Lung (tissue), 12 donors: Measurements from ENCODE around the gene MTPN. TPM values are rescaled to one million over a fixed set of nuclear protein-coding genes. Genes with fewer than 3 reads are reported as not detected.

ENCODE experiments used
- ATAC-seq: fragments of 200-7000 bp; cut with Tn5 transposase; one replicate; pipeline ENCODE4 v1.9.1; 2020; ENCODE audit warnings: moderate number of reproducible peaks; ENCODE audit not compliant: insufficient read depth, low FRiP score
- DNase-seq, 3 donors: peaks; one replicate each; pipeline ENCODE4 v3.0.0-alpha.2; 2013 to 2017
- H3K27ac ChIP-seq, 2 donors: one replicate each; pipeline ENCODE4 v1.5.1; 2013; ENCODE audit warnings: mild to moderate bottlenecking in 2 of 2, moderate library complexity in 2 of 2, control low read depth in 1 of 2, inconsistent platforms in 1 of 2, low read depth in 1 of 2, low read length in 1 of 2
- H3K27me3 ChIP-seq, 3 donors: one replicate each; pipeline ENCODE4 v1.5.1; 2013; ENCODE audit warnings: low read length in 2 of 3; ENCODE audit not compliant: control insufficient read depth in 3 of 3, insufficient read depth in 3 of 3
- H3K36me3 ChIP-seq, 4 donors: one replicate each; pipeline ENCODE4 v1.5.1; 2013; ENCODE audit warnings: low read length in 4 of 4, mild to moderate bottlenecking in 1 of 4, moderate library complexity in 1 of 4; ENCODE audit not compliant: control insufficient read depth in 4 of 4, insufficient read depth in 4 of 4
- H3K4me1 ChIP-seq, 5 donors: one replicate each; pipeline ENCODE4 v1.5.1; 2013; ENCODE audit warnings: low read length in 5 of 5, mild to moderate bottlenecking in 2 of 5, moderate library complexity in 1 of 5; ENCODE audit not compliant: control insufficient read depth in 5 of 5, insufficient read depth in 5 of 5
- H3K4me3 ChIP-seq: one replicate; pipeline ENCODE4 v1.5.1; 2013; ENCODE audit warnings: mild to moderate bottlenecking, control low read depth, moderate library complexity
- H3K9ac ChIP-seq, 2 donors: one replicate each; pipeline ENCODE4 v1.5.1; 2013; ENCODE audit warnings: low read length in 2 of 2, control low read depth in 1 of 2; ENCODE audit not compliant: insufficient read depth in 1 of 2
- H3K9me3 ChIP-seq, 4 donors: one replicate each; pipeline ENCODE4 v1.5.1; 2013; ENCODE audit warnings: low read length in 3 of 4, mild to moderate bottlenecking in 1 of 4, moderate library complexity in 1 of 4; ENCODE audit not compliant: control insufficient read depth in 4 of 4, insufficient read depth in 3 of 4
- WGBS, 2 donors: extraction: QIAGEN DNeasy Blood & Tissue Kit; methylation state at CpG; one replicate each; pipeline ENCODE4 v1.1.7; 2013; 5-methylcytosine and 5-hydroxymethylcytosine counted together
- polyA plus RNA-seq, 2 donors: library from polyadenylated mRNA; stranded (reverse); fragments of 200-250 nt; gene quantifications; one replicate each; pipeline ENCODE4 v1.2.1, GENCODE V29; 2013
- total RNA-seq, 2 donors: library from RNA; depleted of rRNA in 1 of 2; stranded (reverse); fragments of >200 nt in 1 of 2; gene quantifications; one replicate each; pipeline ENCODE4 v1.2.1, GENCODE V29; 2014 to 2021
- TF ChIP-seq, protein P1 (sequence below): IDR thresholded peaks from 2 replicates; pipeline ENCODE4 v1.5.1; 2012; ENCODE audit warnings: mild to moderate bottlenecking; ENCODE audit errors: control extremely low read depth, extremely low read depth
- donor health status: control.
- donor health status: control.
- donor health status: Bipolar disorder and iron deficiency.
- donor health status: healthy.
- donor health status: DM: yes; HTN: yes; CAD: no.

The MTPN gene
- total and polyA plus RNA-seq, 4 donors, result 32.9 to 116 (median 105) TPM

DNA sequence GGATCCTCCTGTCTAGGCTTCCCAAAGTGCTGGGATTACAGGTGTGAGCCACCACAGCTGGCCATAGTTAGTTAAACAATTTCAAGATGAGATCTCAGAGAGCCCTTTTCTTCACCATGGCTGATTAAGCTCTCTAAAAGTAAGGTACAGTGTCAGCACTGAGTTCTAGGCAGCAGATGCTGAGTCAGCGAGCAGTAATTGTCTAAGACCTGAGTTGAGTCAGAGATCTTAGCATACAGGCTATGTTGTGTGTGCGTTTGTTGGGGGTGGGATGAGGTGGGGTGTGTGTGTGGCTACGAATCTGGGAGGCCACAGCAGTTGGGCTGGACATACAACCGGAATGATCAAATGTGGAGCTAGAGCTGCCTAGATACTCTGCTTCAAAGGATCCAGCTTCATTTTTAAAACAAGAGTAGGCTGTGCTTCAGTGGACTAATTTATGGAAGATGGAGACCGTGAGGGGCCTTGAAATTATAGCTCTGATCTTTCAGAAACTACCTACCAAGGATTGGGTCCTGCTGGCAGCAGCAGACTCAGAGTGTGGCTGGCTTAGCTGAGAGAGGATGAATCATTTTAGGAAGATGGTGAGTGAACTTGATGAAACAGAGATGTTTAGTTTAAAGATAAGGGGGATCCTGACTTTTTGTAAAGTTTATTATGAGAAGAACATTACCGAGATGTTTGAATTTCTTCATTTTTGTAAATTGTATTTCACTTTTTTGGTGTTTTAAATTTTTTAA, 17.5 kb upstream of the MTPN start:
- Histone ChIP-seq H3K27me3 (no peaks in the 10 kb centered on the region), H3K4me3 (no peak overlapping the region), H3K9ac (no peak overlapping the region), H3K4me1 (no peaks in the 10 kb centered on the region), H3K36me3 (no peaks in the 10 kb centered on the region), H3K9me3 (no peaks in the 10 kb centered on the region), H3K27ac (no peak overlapping the region)
- ATAC-seq, result no peak
- TF ChIP-seq, protein P1, sequence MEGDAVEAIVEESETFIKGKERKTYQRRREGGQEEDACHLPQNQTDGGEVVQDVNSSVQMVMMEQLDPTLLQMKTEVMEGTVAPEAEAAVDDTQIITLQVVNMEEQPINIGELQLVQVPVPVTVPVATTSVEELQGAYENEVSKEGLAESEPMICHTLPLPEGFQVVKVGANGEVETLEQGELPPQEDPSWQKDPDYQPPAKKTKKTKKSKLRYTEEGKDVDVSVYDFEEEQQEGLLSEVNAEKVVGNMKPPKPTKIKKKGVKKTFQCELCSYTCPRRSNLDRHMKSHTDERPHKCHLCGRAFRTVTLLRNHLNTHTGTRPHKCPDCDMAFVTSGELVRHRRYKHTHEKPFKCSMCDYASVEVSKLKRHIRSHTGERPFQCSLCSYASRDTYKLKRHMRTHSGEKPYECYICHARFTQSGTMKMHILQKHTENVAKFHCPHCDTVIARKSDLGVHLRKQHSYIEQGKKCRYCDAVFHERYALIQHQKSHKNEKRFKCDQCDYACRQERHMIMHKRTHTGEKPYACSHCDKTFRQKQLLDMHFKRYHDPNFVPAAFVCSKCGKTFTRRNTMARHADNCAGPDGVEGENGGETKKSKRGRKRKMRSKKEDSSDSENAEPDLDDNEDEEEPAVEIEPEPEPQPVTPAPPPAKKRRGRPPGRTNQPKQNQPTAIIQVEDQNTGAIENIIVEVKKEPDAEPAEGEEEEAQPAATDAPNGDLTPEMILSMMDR, result no peak
- 80 to 93% methylated on average over 6 of the region's 6 CpGs for WGBS, 2 donors
- no peak for DNase-seq

DNA sequence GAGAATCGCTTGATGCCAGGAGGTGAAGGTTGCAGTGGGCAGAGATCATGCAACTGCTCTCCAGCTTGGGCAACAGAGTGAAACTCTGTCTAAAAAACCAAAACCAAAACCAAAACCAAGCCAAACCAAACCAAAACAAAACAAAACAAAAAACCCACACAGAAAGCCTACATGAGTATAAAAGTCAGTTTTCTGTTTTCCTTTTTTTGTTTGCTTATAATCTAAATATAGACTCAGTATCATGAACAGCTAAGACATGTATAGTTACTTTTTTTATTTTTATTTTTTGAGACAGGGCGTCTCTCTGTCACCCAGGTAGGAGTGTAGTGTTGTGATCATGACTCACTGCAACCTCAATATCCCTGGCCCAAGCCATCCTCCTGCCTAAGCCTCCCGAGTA, 16.8 kb upstream of the MTPN start:
- Histone ChIP-seq H3K4me3 (no peak overlapping the region), H3K9ac (no peak overlapping the region), H3K27me3 (no peaks in the 10 kb centered on the region), H3K27ac (no peak overlapping the region), H3K36me3 (no peaks in the 10 kb centered on the region), H3K9me3 (no peaks in the 10 kb centered on the region), H3K4me1 (no peaks in the 10 kb centered on the region)
- 87 to 93% methylated on average over 3 of the region's 3 CpGs for WGBS, 2 donors
- DNase-seq (no peak), ATAC-seq (no peak)
- TF ChIP-seq, protein P1, result no peak

DNA sequence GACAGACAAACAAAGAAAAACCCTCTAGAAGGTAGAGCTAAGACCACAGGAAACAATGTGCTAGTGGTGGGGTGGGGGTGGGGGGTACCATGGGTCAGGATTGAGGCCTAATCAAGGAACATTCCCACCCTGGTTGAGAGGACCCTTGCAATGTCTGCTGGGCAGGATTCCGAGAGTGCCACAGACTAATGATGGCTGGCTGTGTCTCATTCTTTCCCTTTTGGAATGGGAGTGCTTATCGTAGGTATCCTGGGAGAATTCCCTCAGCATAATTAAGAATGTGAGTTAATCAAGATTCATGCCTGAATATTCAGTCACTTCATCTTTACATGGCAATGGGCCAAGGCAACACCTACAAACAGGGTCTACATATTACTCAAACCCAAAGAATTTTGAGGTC, 14.7 kb upstream of the MTPN start:
- Histone ChIP-seq H3K9ac (no peak overlapping the region), H3K9me3 (no peaks in the 10 kb centered on the region), H3K27ac (no peak overlapping the region), H3K36me3 (no peaks in the 10 kb centered on the region), H3K27me3 (no peaks in the 10 kb centered on the region), H3K4me1 (no peaks in the 10 kb centered on the region), H3K4me3 (no peak overlapping the region)
- 92 to 97% methylated on average over 2 of the region's 2 CpGs for WGBS, 2 donors
- no peak for ATAC-seq
- TF ChIP-seq, protein P1, result no peak
- DNase-seq, result no peak

DNA sequence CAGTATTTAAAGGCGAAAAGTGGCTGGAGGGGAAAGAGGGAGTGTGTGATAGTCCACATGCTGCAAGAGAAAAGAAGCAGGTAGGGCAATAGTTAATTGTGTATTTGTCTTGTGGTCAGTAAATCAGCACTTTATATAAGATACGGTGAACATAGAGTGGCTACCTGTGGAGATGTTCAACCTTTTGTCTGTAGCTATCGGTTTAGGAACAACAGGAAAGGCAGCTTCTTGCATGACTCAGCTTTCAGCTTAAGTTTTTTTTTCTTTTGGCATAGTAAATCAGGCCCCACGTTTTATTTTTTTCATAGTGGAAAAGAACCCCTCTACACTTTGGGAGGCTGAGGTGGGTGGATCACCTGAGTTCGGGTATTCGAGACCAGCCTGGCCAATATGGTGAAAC, 14.2 kb upstream of the MTPN start:
- no peaks in the 10 kb centered on the region for H3K9me3 ChIP-seq
- H3K36me3 ChIP-seq, result no peaks in the 10 kb centered on the region
- H3K4me3 ChIP-seq, result no peak overlapping the region
- no peak for DNase-seq
- no peaks in the 10 kb centered on the region for H3K4me1 ChIP-seq
- ATAC-seq, result no peak
- H3K27me3 ChIP-seq, result no peaks in the 10 kb centered on the region
- no peak overlapping the region for H3K27ac ChIP-seq
- H3K9ac ChIP-seq, result no peak overlapping the region
- TF ChIP-seq, protein P1, result no peak
- WGBS, 2 donors, result 40 to 62% methylated on average over 6 of the region's 6 CpGs
